IPS DF 6.9 (cell line): ENCODE results near the gene NSMCE4A.
"Not testable (repeated sequence)": the region's sequence is repeated elsewhere in the genome, so short reads cannot be mapped to it uniquely, and the experiment has no call there.

Source experiments
- DNase-seq: peaks from one replicate; pipeline ENCODE4 v3.0.0-alpha.2; 2013; ENCODE audit warnings: low read depth, low spot score
- H3K27ac ChIP-seq: one replicate; pipeline ENCODE4 v1.5.1; 2013; ENCODE audit warnings: low read length, control low read depth
- H3K27me3 ChIP-seq: 2 replicates; pipeline ENCODE4 v1.6.1; 2013; ENCODE audit warnings: mild to moderate bottlenecking, low read length; ENCODE audit not compliant: control insufficient read depth, insufficient read depth
- H3K36me3 ChIP-seq: 2 replicates; pipeline ENCODE4 v1.6.1; 2013; ENCODE audit warnings: low read length; ENCODE audit not compliant: control insufficient read depth, insufficient read depth
- H3K4me1 ChIP-seq: 2 replicates; pipeline ENCODE4 v1.6.1; 2013; ENCODE audit warnings: low read length; ENCODE audit not compliant: control insufficient read depth, insufficient read depth
- H3K4me3 ChIP-seq: 2 replicates; pipeline ENCODE4 v1.5.1; 2013; ENCODE audit warnings: mild to moderate bottlenecking, low read length
- H3K9me3 ChIP-seq: 2 replicates; pipeline ENCODE4 v1.6.1; 2013; ENCODE audit warnings: low read length, inconsistent platforms; ENCODE audit not compliant: control insufficient read depth, insufficient read depth
- WGBS: extraction: QIAGEN DNeasy Blood & Tissue Kit; methylation state at CpG from one replicate; pipeline ENCODE4 v1.1.7; 2013; ENCODE audit warnings: mixed read lengths, missing lambda C conversion rate; ENCODE audit not compliant: insufficient read length, insufficient coverage; 5-methylcytosine and 5-hydroxymethylcytosine counted together

Gene NSMCE4A

GRCh38 chr10:121969086-121969485, 5.9 kb downstream of the NSMCE4A start:
- H3K27me3 ChIP-seq, H3K4me1 ChIP-seq, H3K4me3 ChIP-seq, H3K9me3 ChIP-seq, DNase-seq, H3K27ac ChIP-seq: not testable (repeated sequence)
- WGBS: no CpG with 5 or more reads among the region's 8 CpGs
- peaks cover 10% of the 10 kb centered on the region; the same call in 1 of the 2 replicates for H3K36me3 ChIP-seq

- peaks cover 10% of the 10 kb centered on the region; the same call in 1 of the 2 replicates for H3K36me3 ChIP-seq
- no peak overlapping the region for H3K27ac ChIP-seq
- WGBS: no CpG with 5 or more reads among the region's 3 CpGs
- H3K9me3 ChIP-seq: no peaks in the 10 kb centered on the region
- no peaks in the 10 kb centered on the region for H3K27me3 ChIP-seq
- no peaks in the 10 kb centered on the region for H3K4me1 ChIP-seq
- no peak for DNase-seq
- H3K4me3 ChIP-seq: no peak overlapping the region
These were observed 9.0 kb downstream of the NSMCE4A start for GRCh38 chr10:121965996-121966395.

- H3K4me3 ChIP-seq: no peak overlapping the region
These were observed 13.6 kb downstream of the NSMCE4A start for GRCh38 chr10:121961456-121961855.

GRCh38 chr10:121959671-121960070, 15.3 kb downstream of the NSMCE4A start:
- H3K4me1 ChIP-seq: no peaks in the 10 kb centered on the region
- no peak overlapping the region for H3K4me3 ChIP-seq
- peaks cover 5% of the 10 kb centered on the region; the same call in 1 of the 2 replicates for H3K36me3 ChIP-seq
- DNase-seq: no peak
- no CpG with 5 or more reads among the region's 3 CpGs for WGBS
- no peaks in the 10 kb centered on the region for H3K9me3 ChIP-seq
- H3K27me3 ChIP-seq: no peaks in the 10 kb centered on the region
- H3K27ac ChIP-seq: no peak overlapping the region

More at GRCh38 chr10:121961456-121961855, 13.6 kb downstream of the NSMCE4A start:
- no CpG with 5 or more reads among the region's 2 CpGs for WGBS
- no peak overlapping the region for H3K27ac ChIP-seq
- H3K9me3 ChIP-seq: no peaks in the 10 kb centered on the region
- no peaks in the 10 kb centered on the region for H3K4me1 ChIP-seq
- DNase-seq: no peak
- peaks cover 9% of the 10 kb centered on the region; the same call in 1 of the 2 replicates for H3K36me3 ChIP-seq
- no peaks in the 10 kb centered on the region for H3K27me3 ChIP-seq

GRCh38 chr10:121956111-121957061, 18.6 kb downstream of the NSMCE4A start:
- peaks cover 5% of the 10 kb centered on the region; the same call in 1 of the 2 replicates for H3K36me3 ChIP-seq
- no CpG with 5 or more reads among the region's 7 CpGs for WGBS
- DNase-seq: no peak

GRCh38 chr10:121952226-121952625, 22.8 kb downstream of the NSMCE4A start:
- Histone ChIP-seq H3K4me3 (no peak overlapping the region), H3K4me1 (no peaks in the 10 kb centered on the region), H3K36me3 (no peaks in the 10 kb centered on the region), H3K27ac (no peak overlapping the region), H3K27me3 (no peaks in the 10 kb centered on the region), H3K9me3 (no peaks in the 10 kb centered on the region)
- no CpG with 5 or more reads among the region's 5 CpGs for WGBS
- no peak for DNase-seq

More at GRCh38 chr10:121956111-121957061, 18.6 kb downstream of the NSMCE4A start:
- H3K4me3 ChIP-seq: no peak overlapping the region
- H3K4me1 ChIP-seq: no peaks in the 10 kb centered on the region
- no peaks in the 10 kb centered on the region for H3K27me3 ChIP-seq
- no peaks in the 10 kb centered on the region for H3K9me3 ChIP-seq
- no peak overlapping the region for H3K27ac ChIP-seq

- H3K9me3 ChIP-seq: no peaks in the 10 kb centered on the region
- H3K27ac ChIP-seq: no peak overlapping the region
- H3K4me3 ChIP-seq: no peak overlapping the region
- WGBS: no CpG with 5 or more reads among the region's 3 CpGs
- no peaks in the 10 kb centered on the region for H3K36me3 ChIP-seq
- H3K4me1 ChIP-seq: no peaks in the 10 kb centered on the region
- H3K27me3 ChIP-seq: no peaks in the 10 kb centered on the region
- DNase-seq: no peak
These were observed 25.6 kb downstream of the NSMCE4A start for GRCh38 chr10:121949451-121949850.

GRCh38 chr10:121949049-121949448, 26.0 kb downstream of the NSMCE4A start:
- Histone ChIP-seq H3K4me3 (no peak overlapping the region), H3K27me3 (no peaks in the 10 kb centered on the region), H3K27ac (no peak overlapping the region), H3K4me1 (no peaks in the 10 kb centered on the region), H3K36me3 (no peaks in the 10 kb centered on the region), H3K9me3 (no peaks in the 10 kb centered on the region)
- DNase-seq: no peak
- no CpG with 5 or more reads among the region's 2 CpGs for whole genome bisulfite sequencing

- Histone ChIP-seq H3K9me3 (no peaks in the 10 kb centered on the region), H3K4me1 (no peaks in the 10 kb centered on the region), H3K27ac (no peak overlapping the region), H3K36me3 (no peaks in the 10 kb centered on the region), H3K27me3 (no peaks in the 10 kb centered on the region), H3K4me3 (no peak overlapping the region)
- WGBS: no CpG with 5 or more reads among the region's 7 CpGs
- no peak for DNase-seq
These were observed 27.4 kb downstream of the NSMCE4A start for GRCh38 chr10:121947343-121948330.
